Right renal pelvis (tissue), 4 donors: ENCODE results near the gene MAP3K6. TPM values are rescaled to one million over a fixed set of nuclear protein-coding genes. Genes with fewer than 3 reads are reported as not detected.

Experiments
- DNase-seq, 4 donors: peaks; one replicate each; pipeline ENCODE4 v3.0.0-alpha.2; 2013; ENCODE audit warnings: low read depth in 4 of 4, low spot score in 3 of 4, missing footprints in 1 of 4
- polyA plus RNA-seq, 4 donors: library from polyadenylated mRNA; unstranded; fragments of 120-200 nt; gene quantifications; one replicate each; pipeline ENCODE4 v1.2.1, GENCODE V29; 2013; ENCODE audit not compliant: insufficient read length in 4 of 4

MAP3K6 gene
- polyA plus RNA-seq, 4 donors, result 6.8 to 10.1 (median 9.6) TPM

- DNase-seq, result no peak
Measured at GRCh38 chr1:27377760-27378495, 11.2 kb upstream of the MAP3K6 start.

DNA sequence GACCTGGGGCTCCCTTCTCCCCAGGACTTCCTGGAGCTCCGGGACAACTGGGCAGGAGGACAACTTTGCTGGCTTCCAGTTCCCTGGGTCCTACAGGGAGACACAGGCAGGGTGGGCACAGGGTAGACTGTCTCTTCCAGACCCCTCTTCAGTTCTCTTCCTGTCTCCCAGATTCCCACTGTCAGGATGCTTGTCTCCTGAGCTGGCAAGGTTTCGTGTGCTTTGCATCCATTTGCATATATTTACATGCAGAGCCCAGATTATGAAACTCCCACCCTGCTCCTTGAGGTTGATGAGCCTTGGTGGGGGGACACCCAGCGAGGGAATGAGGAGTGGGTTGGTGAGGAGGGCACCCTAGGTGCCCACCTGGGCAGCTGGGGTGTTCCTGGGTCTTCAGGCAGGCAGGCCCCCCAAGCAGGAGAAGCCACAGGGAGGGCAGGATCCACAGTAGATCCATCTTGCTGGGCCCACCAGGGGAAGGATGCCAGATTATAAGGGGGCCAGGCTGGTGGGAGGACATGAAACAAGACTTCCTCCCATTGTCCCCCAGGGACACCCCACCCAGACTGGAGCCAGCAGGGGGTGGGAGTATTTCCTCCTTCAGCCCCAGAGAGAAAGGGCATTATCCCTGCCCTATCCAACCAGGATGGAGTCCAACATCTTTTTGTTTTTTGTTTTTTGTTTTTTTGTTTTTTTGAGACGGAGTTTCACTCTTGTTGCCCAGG is 7.8 kb upstream of the MAP3K6 start, which contains the start of gene FCN3:
Gene FCN3, minus strand, starts transcription at position 463 of the 725 bp plus-strand sequence. Its CDS starts 6 bp downstream, at position 457.
- DNase-seq, result no peak

- DNase-seq, result no peak
Measured at GRCh38 chr1:27372808-27373690, 6.3 kb upstream of the MAP3K6 start.

GRCh38 chr1:27372022-27372807 is 5.5 kb upstream of the MAP3K6 start:
- DNase-seq, result no peak

GRCh38 chr1:27368869-27369582 is 2.3 kb upstream of the MAP3K6 start:
- no peak for DNase-seq

DNA sequence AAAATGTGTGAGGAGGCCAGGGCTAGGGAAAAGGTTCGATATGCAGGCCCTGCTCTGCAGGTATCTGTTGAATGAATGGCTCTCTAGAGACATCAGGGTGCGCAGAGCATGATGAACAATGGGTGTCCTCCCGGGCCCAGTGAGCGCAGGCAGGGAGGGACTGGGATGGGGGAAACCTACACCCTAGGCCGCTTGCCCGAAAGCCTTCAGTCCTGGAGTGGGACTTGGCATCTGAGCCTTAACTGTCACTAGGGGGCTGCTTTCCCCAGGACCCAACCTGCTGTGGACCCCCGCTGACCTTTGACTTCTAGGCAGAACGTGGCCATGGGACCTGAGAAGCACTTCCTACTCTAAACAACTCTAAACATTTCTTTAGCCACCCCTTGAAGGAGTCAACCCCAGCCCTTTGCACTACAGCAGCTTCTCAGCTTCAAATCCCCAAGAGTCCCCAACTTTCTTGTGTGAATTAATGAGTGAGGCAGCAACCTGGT is 444 bp upstream of the MAP3K6 start:
- no peak for DNase-seq

DNA sequence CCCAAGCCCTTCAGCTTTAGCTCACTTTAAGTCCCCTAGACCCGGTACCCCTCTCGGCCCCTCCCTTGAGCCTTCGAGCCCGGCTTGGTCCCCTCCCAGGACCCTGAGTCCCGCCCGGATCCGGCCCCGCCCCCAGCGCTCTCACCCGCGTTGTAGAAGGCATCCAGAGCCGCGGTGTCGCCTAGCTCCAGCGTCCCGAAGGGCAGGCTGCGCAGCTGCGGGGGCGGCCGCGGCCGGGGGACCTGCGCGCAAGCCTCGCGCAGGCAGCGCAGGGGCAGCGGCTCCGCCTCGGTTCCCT is 699 bp downstream of the MAP3K6 start:
- peak in 1 of 4 donors; percentile 45 for DNase-seq

DNA sequence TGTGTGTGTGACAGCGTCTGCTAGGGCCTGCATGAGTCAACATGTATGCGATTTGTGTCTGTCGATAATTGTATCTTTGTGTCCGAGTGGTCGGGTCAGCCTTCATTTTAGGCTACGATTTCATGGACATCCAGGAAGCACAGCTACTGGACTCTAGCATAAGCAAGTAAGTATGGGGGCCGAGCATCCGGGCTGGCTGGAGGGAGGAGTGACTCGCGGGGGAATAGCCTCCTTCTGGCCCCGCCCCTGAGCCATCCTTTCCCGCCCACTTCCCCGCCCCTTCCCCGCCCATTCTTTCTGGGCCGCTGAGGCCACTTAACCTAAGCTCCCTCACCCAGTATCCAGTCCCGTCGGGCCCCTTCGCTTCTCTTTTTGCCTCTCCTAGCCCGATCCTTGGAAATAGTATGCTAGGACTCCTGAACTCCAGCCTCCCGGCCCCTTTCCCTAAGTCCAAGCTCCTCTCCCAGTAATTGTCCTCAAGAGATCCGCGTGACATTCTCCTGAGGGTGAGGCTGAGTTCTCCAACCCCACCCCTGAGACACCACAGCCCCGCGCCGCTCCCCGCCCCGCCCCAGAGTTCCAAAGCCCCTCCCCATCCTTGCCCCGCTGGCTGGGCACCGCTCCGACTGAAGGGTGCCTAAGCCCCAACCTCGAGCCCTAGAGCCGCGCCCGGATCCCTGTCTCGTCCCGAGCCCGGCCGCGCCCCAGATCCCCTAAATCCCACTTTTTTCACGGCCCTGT is 1.2 kb downstream of the MAP3K6 start:
- peak in 2 of 4 donors; percentile 79 to 83 for DNase-seq

- DNase-seq, result no peak
Measured at GRCh38 chr1:27364696-27365371, 1.9 kb downstream of the MAP3K6 start.

DNA sequence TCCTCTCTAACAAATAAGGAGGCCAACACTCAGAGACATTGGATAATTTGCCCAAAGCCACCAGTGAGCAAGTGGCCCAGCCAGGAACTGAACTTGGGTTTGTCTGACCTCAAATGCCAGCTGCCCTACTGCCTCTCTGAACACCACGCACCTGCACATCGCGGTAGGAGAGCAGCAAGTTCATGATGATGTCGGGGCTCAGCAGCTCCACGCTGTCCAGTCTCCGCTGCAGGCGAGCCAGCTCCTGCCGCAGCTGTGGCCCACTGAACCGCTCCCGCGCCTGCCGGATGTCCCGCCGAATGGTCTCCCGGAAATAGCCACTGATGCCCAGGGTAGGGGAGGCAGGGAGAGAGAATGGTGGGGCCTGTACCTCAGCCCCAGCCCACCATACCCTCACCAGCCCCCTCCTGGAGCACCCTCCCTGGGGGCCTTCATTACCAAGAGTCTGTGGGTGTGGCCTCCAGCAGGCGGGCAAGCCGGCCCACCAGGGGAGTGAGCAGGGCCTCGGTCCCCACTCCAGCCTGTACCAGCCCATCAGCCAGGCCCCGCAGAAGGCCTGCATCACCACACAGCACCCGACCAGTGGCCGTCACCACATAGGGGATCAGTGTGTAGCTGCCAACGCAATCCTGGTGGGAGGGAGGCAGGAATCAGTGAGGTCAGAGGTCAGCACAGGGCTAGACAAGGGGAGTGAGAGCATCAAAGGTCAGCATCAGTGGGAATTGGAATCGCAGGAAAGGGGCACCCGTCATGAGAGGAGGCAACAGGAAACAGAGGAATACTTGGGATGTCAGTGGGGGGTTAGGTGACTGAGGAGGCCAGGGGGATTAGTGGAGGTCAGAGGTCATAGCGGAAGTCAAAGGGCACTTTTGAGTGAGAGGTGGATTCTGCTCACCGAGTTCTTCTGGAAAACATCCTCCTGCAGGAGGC is 2.7 kb downstream of the MAP3K6 start:
- DNase-seq, result no peak

DNA sequence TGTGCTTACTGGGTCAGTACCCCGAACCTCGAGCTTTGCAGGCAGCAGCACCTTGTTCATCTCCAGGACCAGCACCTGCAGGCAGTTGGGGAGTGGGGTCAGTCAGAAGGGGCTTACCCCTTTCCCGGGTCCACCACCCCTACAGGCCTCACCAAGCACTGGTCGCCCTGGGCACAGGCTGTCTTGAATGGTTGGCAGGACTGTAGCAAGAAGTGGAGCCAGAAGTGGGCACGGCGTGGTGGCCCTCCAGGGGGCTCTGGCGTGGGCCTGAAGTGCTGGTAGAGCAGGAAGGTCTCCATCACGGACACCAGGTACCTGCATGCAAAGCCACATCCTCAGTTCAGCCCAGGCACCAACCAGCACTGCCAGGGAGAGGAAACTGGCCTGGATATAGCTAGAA is 5.2 kb downstream of the MAP3K6 start:
- DNase-seq, result no peak

DNA sequence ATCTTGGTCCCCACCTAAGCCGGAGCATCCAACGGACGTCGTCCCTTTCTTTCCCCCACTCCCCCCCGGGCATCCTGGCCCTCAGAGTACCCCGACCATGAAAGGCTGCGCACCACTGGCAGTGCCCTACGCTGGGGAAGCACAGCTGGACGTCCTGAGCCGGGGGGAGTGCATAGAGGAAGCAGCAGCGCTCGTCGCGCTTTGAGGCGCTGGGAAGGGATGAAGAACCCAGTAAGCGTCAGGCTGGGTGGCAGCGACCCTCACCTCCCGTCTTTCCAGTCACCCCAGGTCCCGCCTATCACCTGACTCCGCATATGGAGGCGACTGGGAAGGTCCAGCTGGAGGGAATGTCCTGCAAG is 5.7 kb downstream of the MAP3K6 start:
- no peak for DNase-seq

GRCh38 chr1:27360159-27361043 is 6.4 kb downstream of the MAP3K6 start:
- DNase-seq, result no peak

DNA sequence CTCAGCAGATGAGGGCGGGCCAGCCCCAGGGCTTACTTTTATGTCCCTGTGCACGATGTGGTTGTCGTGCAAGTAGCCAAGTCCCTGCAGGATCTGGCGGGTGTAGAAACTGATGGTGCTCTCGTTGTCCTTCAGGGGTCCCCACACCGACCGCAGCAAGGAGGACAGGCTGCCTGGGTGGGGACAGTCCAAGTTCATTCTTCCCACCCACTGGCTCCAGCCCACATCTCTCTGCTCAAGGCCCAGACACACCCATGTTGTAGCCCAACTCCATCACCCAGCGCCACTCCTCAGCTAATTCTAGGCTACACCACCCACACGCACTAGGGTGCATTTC is 7.0 kb downstream of the MAP3K6 start:
- DNase-seq, result no peak

- no peak for DNase-seq
Measured at GRCh38 chr1:27358928-27359313, 7.8 kb downstream of the MAP3K6 start.
